ENCODE measurements around the gene RHOBTB1. TPM values are rescaled to one million over a fixed set of nuclear protein-coding genes. Genes with fewer than 3 reads are reported as not detected.

Gene RHOBTB1
- total and polyA plus RNA-seq, 2 donors = 3.4 to 4.5 TPM

GRCh38 chr10:60873758-60874157 lies 70.2 kb downstream of the RHOBTB1 start:
- H3K36me3 ChIP-seq (ENCODE audit: control insufficient read depth in 2 of 2, insufficient read depth in 2 of 2, low read length in 1 of 2) = no peaks in the 10 kb centered on the region
- no peak for DNase-seq (ENCODE audit: low read depth in 6 of 9, low spot score in 9 of 9)
- no peaks in the 10 kb centered on the region for H3K9me3 ChIP-seq (ENCODE audit: control insufficient read depth in 2 of 2, insufficient read depth in 1 of 2, low read length in 1 of 2)
- WGBS = 98% methylated on average over 4 of the region's 4 CpGs
- H3K27ac ChIP-seq (ENCODE audit: low read depth in 1 of 2, low read length in 1 of 2) = no peak overlapping the region
- no peak overlapping the region for H3K4me3 ChIP-seq (ENCODE audit: low read length in 2 of 2)
- H3K4me1 ChIP-seq (ENCODE audit: control insufficient read depth in 2 of 2, insufficient read depth in 2 of 2, low read length in 2 of 2) = no peaks in the 10 kb centered on the region
- H3K27me3 ChIP-seq (ENCODE audit: control insufficient read depth in 2 of 2, insufficient read depth in 1 of 2, low read length in 1 of 2) = no peaks in the 10 kb centered on the region

GRCh38 chr10:60872451-60872850 lies 71.5 kb downstream of the RHOBTB1 start:
- Histone ChIP-seq H3K27ac (ENCODE audit: low read depth in 1 of 2, low read length in 1 of 2) (no peak overlapping the region), H3K9me3 (ENCODE audit: control insufficient read depth in 2 of 2, insufficient read depth in 1 of 2, low read length in 1 of 2) (no peaks in the 10 kb centered on the region), H3K4me3 (ENCODE audit: low read length in 2 of 2) (no peak overlapping the region), H3K27me3 (ENCODE audit: control insufficient read depth in 2 of 2, insufficient read depth in 1 of 2, low read length in 1 of 2) (no peaks in the 10 kb centered on the region), H3K4me1 (ENCODE audit: control insufficient read depth in 2 of 2, insufficient read depth in 2 of 2, low read length in 2 of 2) (no peaks in the 10 kb centered on the region), H3K36me3 (ENCODE audit: control insufficient read depth in 2 of 2, insufficient read depth in 2 of 2, low read length in 1 of 2) (no peaks in the 10 kb centered on the region)
- no peak for DNase-seq (ENCODE audit: low read depth in 6 of 9, low spot score in 9 of 9)
- WGBS = 96% methylated on average over 11 of the region's 11 CpGs

GRCh38 chr10:60871215-60871614 lies 72.8 kb downstream of the RHOBTB1 start:
- H3K4me3 ChIP-seq (ENCODE audit: low read length in 2 of 2) = no peak overlapping the region
- DNase-seq (ENCODE audit: low read depth in 6 of 9, low spot score in 9 of 9) = no peak
- no peaks in the 10 kb centered on the region for H3K4me1 ChIP-seq (ENCODE audit: control insufficient read depth in 2 of 2, insufficient read depth in 2 of 2, low read length in 2 of 2)
- no peaks in the 10 kb centered on the region for H3K9me3 ChIP-seq (ENCODE audit: control insufficient read depth in 2 of 2, insufficient read depth in 1 of 2, low read length in 1 of 2)
- WGBS = 96% methylated on average over 8 of the region's 8 CpGs
- no peaks in the 10 kb centered on the region for H3K36me3 ChIP-seq (ENCODE audit: control insufficient read depth in 2 of 2, insufficient read depth in 2 of 2, low read length in 1 of 2)
- no peak overlapping the region for H3K27ac ChIP-seq (ENCODE audit: low read depth in 1 of 2, low read length in 1 of 2)
- no peaks in the 10 kb centered on the region for H3K27me3 ChIP-seq (ENCODE audit: control insufficient read depth in 2 of 2, insufficient read depth in 1 of 2, low read length in 1 of 2)

GRCh38 chr10:60870803-60871202 lies 73.2 kb downstream of the RHOBTB1 start:
- no peak overlapping the region for H3K4me3 ChIP-seq (ENCODE audit: low read length in 2 of 2)
- H3K27ac ChIP-seq (ENCODE audit: low read depth in 1 of 2, low read length in 1 of 2) = no peak overlapping the region
- H3K27me3 ChIP-seq (ENCODE audit: control insufficient read depth in 2 of 2, insufficient read depth in 1 of 2, low read length in 1 of 2) = no peaks in the 10 kb centered on the region
- DNase-seq (ENCODE audit: low read depth in 6 of 9, low spot score in 9 of 9) = no peak
- no peaks in the 10 kb centered on the region for H3K9me3 ChIP-seq (ENCODE audit: control insufficient read depth in 2 of 2, insufficient read depth in 1 of 2, low read length in 1 of 2)
- WGBS = 97% methylated on average over 3 of the region's 3 CpGs
- H3K4me1 ChIP-seq (ENCODE audit: control insufficient read depth in 2 of 2, insufficient read depth in 2 of 2, low read length in 2 of 2) = no peaks in the 10 kb centered on the region
- no peaks in the 10 kb centered on the region for H3K36me3 ChIP-seq (ENCODE audit: control insufficient read depth in 2 of 2, insufficient read depth in 2 of 2, low read length in 1 of 2)

GRCh38 chr10:60870416-60870728 lies 73.6 kb downstream of the RHOBTB1 start:
- H3K36me3 ChIP-seq (ENCODE audit: control insufficient read depth in 2 of 2, insufficient read depth in 2 of 2, low read length in 1 of 2) = no peaks in the 10 kb centered on the region
- no peak for DNase-seq (ENCODE audit: low read depth in 6 of 9, low spot score in 9 of 9)
- no peak overlapping the region for H3K4me3 ChIP-seq (ENCODE audit: low read length in 2 of 2)
- H3K27ac ChIP-seq (ENCODE audit: low read depth in 1 of 2, low read length in 1 of 2) = no peak overlapping the region
- H3K9me3 ChIP-seq (ENCODE audit: control insufficient read depth in 2 of 2, insufficient read depth in 1 of 2, low read length in 1 of 2) = no peaks in the 10 kb centered on the region
- H3K4me1 ChIP-seq (ENCODE audit: control insufficient read depth in 2 of 2, insufficient read depth in 2 of 2, low read length in 2 of 2) = no peaks in the 10 kb centered on the region
- H3K27me3 ChIP-seq (ENCODE audit: control insufficient read depth in 2 of 2, insufficient read depth in 1 of 2, low read length in 1 of 2) = no peaks in the 10 kb centered on the region
- 98% methylated on average over 2 of the region's 2 CpGs for WGBS

GRCh38 chr10:60869652-60870415 lies 74.2 kb downstream of the RHOBTB1 start:
- H3K4me1 ChIP-seq (ENCODE audit: control insufficient read depth in 2 of 2, insufficient read depth in 2 of 2, low read length in 2 of 2) = no peaks in the 10 kb centered on the region

GRCh38 chr10:60868946-60869345 lies 75.0 kb downstream of the RHOBTB1 start:
- H3K27ac ChIP-seq (ENCODE audit: low read depth in 1 of 2, low read length in 1 of 2) = no peak overlapping the region

More at GRCh38 chr10:60869652-60870415, 74.2 kb downstream of the RHOBTB1 start:
- H3K36me3 ChIP-seq (ENCODE audit: control insufficient read depth in 2 of 2, insufficient read depth in 2 of 2, low read length in 1 of 2) = no peaks in the 10 kb centered on the region
- 96% methylated on average over 6 of the region's 6 CpGs for WGBS
- DNase-seq (ENCODE audit: low read depth in 6 of 9, low spot score in 9 of 9) = no peak
- H3K4me3 ChIP-seq (ENCODE audit: low read length in 2 of 2) = no peak overlapping the region
- no peaks in the 10 kb centered on the region for H3K27me3 ChIP-seq (ENCODE audit: control insufficient read depth in 2 of 2, insufficient read depth in 1 of 2, low read length in 1 of 2)
- no peak overlapping the region for H3K27ac ChIP-seq (ENCODE audit: low read depth in 1 of 2, low read length in 1 of 2)
- no peaks in the 10 kb centered on the region for H3K9me3 ChIP-seq (ENCODE audit: control insufficient read depth in 2 of 2, insufficient read depth in 1 of 2, low read length in 1 of 2)

GRCh38 chr10:60865198-60865783 lies 78.7 kb downstream of the RHOBTB1 start:
- Histone ChIP-seq H3K4me3 (ENCODE audit: low read length in 2 of 2) (no peak overlapping the region), H3K27ac (ENCODE audit: low read depth in 1 of 2, low read length in 1 of 2) (no peak overlapping the region), H3K4me1 (ENCODE audit: control insufficient read depth in 2 of 2, insufficient read depth in 2 of 2, low read length in 2 of 2) (no peaks in the 10 kb centered on the region), H3K9me3 (ENCODE audit: control insufficient read depth in 2 of 2, insufficient read depth in 1 of 2, low read length in 1 of 2) (no peaks in the 10 kb centered on the region), H3K36me3 (ENCODE audit: control insufficient read depth in 2 of 2, insufficient read depth in 2 of 2, low read length in 1 of 2) (no peaks in the 10 kb centered on the region), H3K27me3 (ENCODE audit: control insufficient read depth in 2 of 2, insufficient read depth in 1 of 2, low read length in 1 of 2) (no peaks in the 10 kb centered on the region)
- 92% methylated on average over 2 of the region's 2 CpGs for WGBS
- no peak for DNase-seq (ENCODE audit: low read depth in 6 of 9, low spot score in 9 of 9)

More at GRCh38 chr10:60868946-60869345, 75.0 kb downstream of the RHOBTB1 start:
- Histone ChIP-seq H3K4me1 (ENCODE audit: control insufficient read depth in 2 of 2, insufficient read depth in 2 of 2, low read length in 2 of 2) (no peaks in the 10 kb centered on the region), H3K36me3 (ENCODE audit: control insufficient read depth in 2 of 2, insufficient read depth in 2 of 2, low read length in 1 of 2) (no peaks in the 10 kb centered on the region), H3K4me3 (ENCODE audit: low read length in 2 of 2) (no peak overlapping the region), H3K27me3 (ENCODE audit: control insufficient read depth in 2 of 2, insufficient read depth in 1 of 2, low read length in 1 of 2) (no peaks in the 10 kb centered on the region), H3K9me3 (ENCODE audit: control insufficient read depth in 2 of 2, insufficient read depth in 1 of 2, low read length in 1 of 2) (no peaks in the 10 kb centered on the region)
- 96% methylated on average over 1 of the region's 1 CpG for WGBS
- no peak for DNase-seq (ENCODE audit: low read depth in 6 of 9, low spot score in 9 of 9)

- Histone ChIP-seq H3K4me3 (ENCODE audit: low read length in 2 of 2) (no peak overlapping the region), H3K4me1 (ENCODE audit: control insufficient read depth in 2 of 2, insufficient read depth in 2 of 2, low read length in 2 of 2) (no peaks in the 10 kb centered on the region), H3K27ac (ENCODE audit: low read depth in 1 of 2, low read length in 1 of 2) (no peak overlapping the region), H3K27me3 (ENCODE audit: control insufficient read depth in 2 of 2, insufficient read depth in 1 of 2, low read length in 1 of 2) (no peaks in the 10 kb centered on the region), H3K9me3 (ENCODE audit: control insufficient read depth in 2 of 2, insufficient read depth in 1 of 2, low read length in 1 of 2) (no peaks in the 10 kb centered on the region), H3K36me3 (ENCODE audit: control insufficient read depth in 2 of 2, insufficient read depth in 2 of 2, low read length in 1 of 2) (no peaks in the 10 kb centered on the region)
- 94% methylated on average over 5 of the region's 5 CpGs for WGBS
- DNase-seq (ENCODE audit: low read depth in 6 of 9, low spot score in 9 of 9) = no peak
Observed at GRCh38 chr10:60863796-60864195, 80.2 kb downstream of the RHOBTB1 start.

Data from thymus (tissue), 11 donors.